Smooth muscle cell of the brain vasculature (primary cell): ENCODE results near the gene INSL3.
A peak's percentile ranks its signal among the peaks of the same experiment; 100 is the strongest.
"Not testable (repeated sequence)": the region's sequence is repeated elsewhere in the genome, so short reads cannot be mapped to it uniquely, and the experiment has no call there.

Experiments used
- DNase-seq: peaks from one replicate; pipeline ENCODE4 v3.0.0-alpha.2; 2012; ENCODE audit warnings: low read depth, low spot score

The INSL3 gene

GRCh38 chr19:17784201-17785008 is 36.9 kb downstream of the INSL3 start:
- peak; percentile 29 for DNase-seq

- DNase-seq: not testable (repeated sequence)
These were observed 37.6 kb downstream of the INSL3 start for GRCh38 chr19:17783721-17784120.

- DNase-seq: no peak
These were observed 40.5 kb downstream of the INSL3 start for GRCh38 chr19:17780781-17781180.

GRCh38 chr19:17778968-17779929 is 42.1 kb downstream of the INSL3 start:
- DNase-seq: no peak

- DNase-seq: no peak
These were observed 42.9 kb downstream of the INSL3 start for GRCh38 chr19:17778251-17778967.

- not testable (repeated sequence) for DNase-seq
These were observed 43.5 kb downstream of the INSL3 start for GRCh38 chr19:17777840-17778239.

- no peak for DNase-seq
These were observed 45.1 kb downstream of the INSL3 start for GRCh38 chr19:17775991-17776803.

GRCh38 chr19:17775245-17775927 is 45.9 kb downstream of the INSL3 start:
- no peak for DNase-seq

GRCh38 chr19:17772172-17772571 is 49.1 kb downstream of the INSL3 start:
- no peak for DNase-seq

GRCh38 chr19:17770613-17771012 is 50.7 kb downstream of the INSL3 start:
- DNase-seq: no peak

- DNase-seq: no peak
These were observed 53.8 kb downstream of the INSL3 start for GRCh38 chr19:17767559-17767958.

GRCh38 chr19:17766543-17767131 is 54.7 kb downstream of the INSL3 start:
- DNase-seq: peak; percentile 44
